HCT116 (cell line): ENCODE results near the gene VPS35L. TPM values are rescaled to one million over a fixed set of nuclear protein-coding genes. Genes with fewer than 3 reads are reported as not detected.

Source experiments
- ATAC-seq: fragments of 200-7000 bp; cut with Tn5 transposase; 2 replicates; pipeline ENCODE4 v1.9.1; 2020; ENCODE audit warnings: mild to moderate bottlenecking, moderate library complexity
- BruUV-seq: library from RNA; stranded (reverse); fragments of 400-500 nt; replicated peaks from 2 replicates; lab custom pipeline; 2021; lab: Mats Ljungman, UMichigan
- CTCF ChIA-PET: fragments of 300-600 bp; sonication (Branson Sonifier 250); formaldehyde crosslinking; loops from one replicate; lab custom pipeline; 2021; ENCODE audit warnings: antibody characterized with exemption; lab: Charles Lee
- POLR2A ChIA-PET: fragments of 300-600, 350-600 bp; sonication (Branson Sonifier 250); formaldehyde crosslinking; loops from one replicate; lab custom pipeline; 2021; ENCODE audit warnings: antibody characterized with exemption; lab: Charles Lee
- RAD21 ChIA-PET, 2 experiments: fragments of 300-600 bp; sonication (Branson Sonifier 250); formaldehyde crosslinking; loops; one replicate each; lab custom pipeline; 2023; ENCODE audit warnings: low total read pairs in 2 of 2; ENCODE audit not compliant: uncharacterized antibody in 2 of 2, unreplicated experiment in 2 of 2, low non-redundant PET in 1 of 2; lab: Charles Lee
- DNase-seq: peaks from one replicate; pipeline ENCODE4 v3.0.0-alpha.2; 2010; ENCODE audit warnings: low read depth, low spot score
- H2AFZ ChIP-seq: fragments of 200-600 bp; shearing (Covaris generic), sonication (generic); 2 replicates; pipeline ENCODE4 v1.6.1; 2017; ENCODE audit warnings: low read depth, mixed run types, mixed read lengths, antibody characterized with exemption, low read length; ENCODE audit not compliant: poor library complexity, severe bottlenecking
- H3K27ac ChIP-seq: 2 replicates; pipeline ENCODE4 v1.5.1; 2012; ENCODE audit warnings: low read depth, low read length
- H3K27me3 ChIP-seq: fragments of 200-600 bp; sonication (generic); 2 replicates; pipeline ENCODE4 v1.6.1; 2016; ENCODE audit warnings: mixed run types, low read length, mixed read lengths; ENCODE audit not compliant: insufficient read depth
- H3K36me3 ChIP-seq, 2 experiments: fragments of 200-500 bp in 1 of 2; fragments of 200-600 bp in 1 of 2; sonication (Bioruptor generic) in 1 of 2; sonication (generic) in 1 of 2; 2 replicates each; pipeline versions ENCODE4 v1.5.1 to v1.6.1; 2014 to 2016; ENCODE audit warnings: low read length in 2 of 2, inconsistent platforms in 1 of 2, mixed read lengths in 1 of 2, mixed run types in 1 of 2; ENCODE audit not compliant: insufficient read depth in 2 of 2, control insufficient read depth in 1 of 2
- H3K4me1 ChIP-seq, 2 experiments: fragments of 200-600 bp in 1 of 2; sonication (generic) in 1 of 2; 2 replicates each; pipeline versions ENCODE4 v1.5.1 to v1.6.1; 2012 to 2017; ENCODE audit warnings: low read length in 2 of 2, inconsistent platforms in 1 of 2, mild to moderate bottlenecking in 1 of 2, mixed read lengths in 1 of 2, mixed run types in 1 of 2, moderate library complexity in 1 of 2; ENCODE audit not compliant: insufficient read depth in 2 of 2, control insufficient read depth in 1 of 2
- H3K4me2 ChIP-seq: fragments of 200-600 bp; sonication (generic); 2 replicates; pipeline ENCODE4 v1.6.1; 2017; ENCODE audit warnings: mixed run types, low read length, mixed read lengths
- H3K4me3 ChIP-seq, 2 experiments: fragments of 200-600 bp in 1 of 2; sonication (generic) in 1 of 2; replicated peaks in 1 of 2; 2 replicates each; pipeline ENCODE4 v1.5.1; 2011 to 2016; ENCODE audit warnings: low read length in 2 of 2, control low read depth in 1 of 2, low read depth in 1 of 2, mild to moderate bottlenecking in 1 of 2, mixed read lengths in 1 of 2, mixed run types in 1 of 2
- H3K79me2 ChIP-seq: fragments of 200-600 bp; sonication (generic); 2 replicates; pipeline ENCODE4 v1.6.1; 2017; ENCODE audit warnings: mild to moderate bottlenecking, mixed run types, low read length, moderate library complexity, mixed read lengths; ENCODE audit not compliant: insufficient read depth
- H3K9ac ChIP-seq: fragments of 200-600 bp; sonication (generic); 2 replicates; pipeline ENCODE4 v1.6.1; 2016; ENCODE audit warnings: low read length, mixed read lengths
- H3K9me2 ChIP-seq: fragments of 200-600 bp; sonication (generic), shearing (Covaris generic); 2 replicates; pipeline ENCODE4 v1.6.1; 2017; ENCODE audit warnings: mixed run types, mild to moderate bottlenecking, moderate library complexity; ENCODE audit not compliant: insufficient read depth
- H3K9me3 ChIP-seq, 2 experiments: fragments of 200-500 bp in 1 of 2; fragments of 200-600 bp in 1 of 2; sonication (Bioruptor generic) in 1 of 2; sonication (generic) in 1 of 2; 2 replicates each; pipeline ENCODE4 v1.6.1; 2014 to 2017; ENCODE audit warnings: low read length in 2 of 2, mixed read lengths in 2 of 2, inconsistent platforms in 1 of 2, low read depth in 1 of 2, mild to moderate bottlenecking in 1 of 2, mixed run types in 1 of 2, moderate library complexity in 1 of 2; ENCODE audit not compliant: control insufficient read depth in 1 of 2, insufficient read depth in 1 of 2
- H4K20me1 ChIP-seq: fragments of 200-600 bp; sonication (generic), shearing (Covaris generic); 2 replicates; pipeline ENCODE4 v1.6.1; 2017; ENCODE audit warnings: mixed run types, mild to moderate bottlenecking, moderate library complexity; ENCODE audit not compliant: insufficient read depth
- ATF3 ChIP-seq: IDR thresholded peaks from 2 replicates; pipeline ENCODE4 v1.6.1; 2012
- CBX3 ChIP-seq: IDR thresholded peaks from 2 replicates; pipeline ENCODE4 v1.6.1; 2012; ENCODE audit warnings: low read depth
- CEBPB ChIP-seq: IDR thresholded peaks from 2 replicates; pipeline ENCODE4 v1.6.1; 2012; ENCODE audit warnings: low read depth
- CTCF ChIP-seq, 3 experiments: fragments of 200-600 bp in 1 of 3; sonication (generic) in 1 of 3; IDR thresholded peaks in 2 of 3; conservative IDR thresholded peaks in 1 of 3; 2 replicates each; pipeline ENCODE4 v1.5.1; 2012 to 2017; ENCODE audit warnings: low read depth in 2 of 3, low read length in 2 of 3, antibody characterized with exemption in 1 of 3, borderline replicate concordance in 1 of 3, control low read depth in 1 of 3, mild to moderate bottlenecking in 1 of 3, mixed read lengths in 1 of 3, mixed run types in 1 of 3, moderate library complexity in 1 of 3; ENCODE audit not compliant: insufficient read depth in 1 of 3
- EGR1 ChIP-seq: IDR thresholded peaks from 2 replicates; pipeline ENCODE4 v1.6.1; 2012; ENCODE audit warnings: low read depth
- ELF1 ChIP-seq: IDR thresholded peaks from 2 replicates; pipeline ENCODE4 v1.6.1; 2012; ENCODE audit warnings: low read depth, borderline replicate concordance
- EZH2 ChIP-seq: fragments of 200-600 bp; sonication (generic); IDR thresholded peaks from 2 replicates; pipeline ENCODE4 v1.6.1; 2017; ENCODE audit warnings: antibody characterized with exemption, mixed run types
- EZH2phosphoT487 ChIP-seq: fragments of 200-600 bp; IDR thresholded peaks from 2 replicates; pipeline ENCODE4 v1.6.1; 2018; ENCODE audit warnings: antibody characterized with exemption, borderline replicate concordance
- FOSL1 ChIP-seq: IDR thresholded peaks from 2 replicates; pipeline ENCODE4 v1.6.1; 2012; ENCODE audit warnings: low read depth
- JUND ChIP-seq: IDR thresholded peaks from 2 replicates; pipeline ENCODE4 v1.6.1; 2012
- MAX ChIP-seq: IDR thresholded peaks from 2 replicates; pipeline ENCODE4 v1.6.1; 2012
- POLR2A ChIP-seq: IDR thresholded peaks from 2 replicates; pipeline ENCODE4 v1.7.0; 2011; ENCODE audit warnings: borderline replicate concordance; ENCODE audit not compliant: insufficient read depth, insufficient read length; ENCODE audit errors: extremely low read depth
- RAD21 ChIP-seq: IDR thresholded peaks from 2 replicates; pipeline ENCODE4 v1.6.1; 2012; ENCODE audit warnings: low read depth, mild to moderate bottlenecking
- REST ChIP-seq: IDR thresholded peaks from 2 replicates; pipeline ENCODE4 v1.6.1; 2012; ENCODE audit warnings: low read depth
- SIN3A ChIP-seq: IDR thresholded peaks from 2 replicates; pipeline ENCODE4 v1.6.1; 2012; ENCODE audit warnings: low read depth
- SRF ChIP-seq: IDR thresholded peaks from 2 replicates; pipeline ENCODE4 v1.6.1; 2012; ENCODE audit warnings: low read depth
- TCF7L2 ChIP-seq: IDR thresholded peaks from 2 replicates; pipeline ENCODE4 v1.7.0; 2011; ENCODE audit warnings: borderline replicate concordance, inconsistent platforms; ENCODE audit not compliant: insufficient read depth, insufficient read length; ENCODE audit errors: extremely low read depth
- ZBTB33 ChIP-seq: IDR thresholded peaks from 2 replicates; pipeline ENCODE4 v1.6.1; 2011; ENCODE audit warnings: mild to moderate bottlenecking, low read length, moderate library complexity; ENCODE audit not compliant: insufficient replicate concordance; ENCODE audit errors: extremely low read depth
- ZFX ChIP-seq: fragments of 450-650 bp; IDR thresholded peaks from 2 replicates; pipeline ENCODE4 v1.6.1; 2017
- ZNF274 ChIP-seq: fragments of 200-500 bp; sonication (Bioruptor generic); IDR thresholded peaks from 2 replicates; pipeline ENCODE4 v1.6.1; 2014; ENCODE audit warnings: mild to moderate bottlenecking, low read depth, low read length, inconsistent platforms
- intact Hi-C: fragments of 100-400 bp; cut with micrococcal nuclease; formaldehyde crosslinking; loops from 2 replicates; pipeline ENCODE4 v1.10.0; 2022
- total RNA-seq: library from RNA; stranded (reverse); gene quantifications from one replicate; pipeline ENCODE4 v1.2.1, GENCODE V29; 2021; ENCODE audit not compliant: unreplicated experiment

Gene VPS35L
- total RNA-seq, 1 experiment from 2014 or later, result 21.4 TPM

- Histone ChIP-seq H3K4me1 (peaks cover 0 to 2% of the 10 kb centered on the region in 2 experiments; a peak in 3 of 4 replicates), H3K27ac (no peak overlapping the region), H3K4me2 (no peak overlapping the region), H4K20me1 (no peaks in the 10 kb centered on the region), H3K4me3 (no peak overlapping the region), H3K27me3 (no peaks in the 10 kb centered on the region), H3K79me2 (no peaks in the 10 kb centered on the region; the same call in 1 of the 2 replicates), H3K9me3 (no peaks in the 10 kb centered on the region), H3K36me3 (peaks cover 21 to 34% of the 10 kb centered on the region in 2 experiments; a peak in 3 of 4 replicates), H3K9me2 (no peaks in the 10 kb centered on the region), H3K9ac (no peak overlapping the region), H2AFZ (no peak overlapping the region)
- RAD21 ChIA-PET, result no interaction called here
- no TSS peak for BruUV-seq
- intact Hi-C loops, result no loop called here
- TF ChIP-seq POLR2A (no peak), SRF (no peak), REST (no peak), RAD21 (no peak), CEBPB (no peak), CTCF (IDR thresholded peaks at IDR 0.05 in 2 of 3, conservative IDR thresholded peaks at IDR 0.05 in 1 of 3; ENCODE audit: borderline replicate concordance in 1 of 3, insufficient read depth in 1 of 3, low read depth in 2 of 3, low read length in 2 of 3) (no peak), FOSL1 (no peak), ZBTB33 (no peak), EGR1 (no peak), EZH2phosphoT487 (no peak), ELF1 (no peak), MAX (no peak), ZNF274 (no peak), JUND (no peak), ZFX (no peak), SIN3A (no peak), EZH2 (no peak), ATF3 (no peak), TCF7L2 (no peak), CBX3 (no peak)
- DNase-seq, result no peak
- POLR2A ChIA-PET, result no interaction called here
- no peak for ATAC-seq
- CTCF ChIA-PET, result no interaction called here
These were observed 43.2 kb upstream of the VPS35L start for GRCh38 chr16:19512297-19512696.
